GM03348 (cell line): ENCODE data around the gene AFF3.

Experiments used
- DNase-seq: peaks from one replicate; pipeline ENCODE4 v3.0.0; 2012; ENCODE audit warnings: low spot score

Gene AFF3

GRCh38 chr2:99697811-99698568 is 444.4 kb downstream of the AFF3 start:
- DNase-seq: peak; percentile 83

GRCh38 chr2:99695944-99696253 is 446.5 kb downstream of the AFF3 start:
- DNase-seq: peak; percentile 29

GRCh38 chr2:99695130-99695943 is 447.1 kb downstream of the AFF3 start:
- DNase-seq: no peak

GRCh38 chr2:99694331-99694730 is 448.1 kb downstream of the AFF3 start:
- DNase-seq: no peak

- no peak for DNase-seq
Measured at GRCh38 chr2:99692785-99693184, 449.6 kb downstream of the AFF3 start.

- peak; percentile 49 for DNase-seq
Measured at GRCh38 chr2:99691926-99692325, 450.5 kb downstream of the AFF3 start.

GRCh38 chr2:99689145-99689742 is 453.1 kb downstream of the AFF3 start:
- DNase-seq: no peak

GRCh38 chr2:99688699-99689098 is 453.7 kb downstream of the AFF3 start:
- no peak for DNase-seq

GRCh38 chr2:99682275-99683060 is 459.9 kb downstream of the AFF3 start:
- peak; percentile 78 for DNase-seq

- peak; percentile 77 for DNase-seq
Measured at GRCh38 chr2:99680946-99681345, 461.4 kb downstream of the AFF3 start.

- no peak for DNase-seq
Measured at GRCh38 chr2:99679518-99679917, 462.9 kb downstream of the AFF3 start.

- no peak for DNase-seq
Measured at GRCh38 chr2:99678625-99679024, 463.8 kb downstream of the AFF3 start.

- DNase-seq: no peak
Measured at GRCh38 chr2:99677814-99678213, 464.6 kb downstream of the AFF3 start.

GRCh38 chr2:99675130-99675661 is 467.2 kb downstream of the AFF3 start:
- no peak for DNase-seq

- DNase-seq: no peak
Measured at GRCh38 chr2:99674090-99674489, 468.3 kb downstream of the AFF3 start.

GRCh38 chr2:99672766-99673350 is 469.5 kb downstream of the AFF3 start:
- DNase-seq: no peak

GRCh38 chr2:99670768-99671734 is 471.3 kb downstream of the AFF3 start:
- no peak for DNase-seq

- DNase-seq: no peak
Measured at GRCh38 chr2:99666256-99666655, 476.1 kb downstream of the AFF3 start.

GRCh38 chr2:99663641-99664040 is 478.7 kb downstream of the AFF3 start:
- no peak for DNase-seq

- peak; percentile 86 for DNase-seq
Measured at GRCh38 chr2:99662761-99663341, 479.5 kb downstream of the AFF3 start.
